Astrocyte of the cerebellum (primary cell): Measurements from ENCODE around the gene EYS.

ENCODE experiments used
- DNase-seq: peaks from one replicate; pipeline ENCODE4 v3.0.0-alpha.2; 2011; ENCODE audit warnings: low read depth
- H3K4me3 ChIP-seq: 2 replicates; pipeline ENCODE4 v1.5.1; 2011; ENCODE audit warnings: mild to moderate bottlenecking, low read depth, low read length, moderate library complexity
- CTCF ChIP-seq: IDR thresholded peaks from 2 replicates; pipeline ENCODE4 v1.5.1; 2012; ENCODE audit warnings: low read length, low read depth, moderate library complexity, mild to moderate bottlenecking; ENCODE audit errors: missing control alignments
- in situ Hi-C: cut with HindIII; loops from 2 replicates; pipeline ENCODE4 v1.10.0; 2017; ENCODE audit warnings: low sequenced_read_pairs

EYS gene

GRCh38 chr6:64155063-64155462 lies 1552.0 kb downstream of the EYS start:
- no peak overlapping the region for H3K4me3 ChIP-seq
- in situ Hi-C loops: no loop called here
- TF ChIP-seq CTCF: no peak
- no peak for DNase-seq

- DNase-seq: no peak
- in situ Hi-C loops: no loop called here
- no peak for TF ChIP-seq CTCF
- H3K4me3 ChIP-seq: no peak overlapping the region
Observed at GRCh38 chr6:64146876-64147275, 1560.2 kb downstream of the EYS start.

GRCh38 chr6:64146094-64146493 lies 1560.9 kb downstream of the EYS start:
- in situ Hi-C loops: no loop called here
- TF ChIP-seq CTCF: no peak
- no peak for DNase-seq

GRCh38 chr6:64145658-64146057 lies 1561.4 kb downstream of the EYS start:
- TF ChIP-seq CTCF: no peak
- DNase-seq: no peak
- no peak overlapping the region for H3K4me3 ChIP-seq
- in situ Hi-C loops: no loop called here

More at GRCh38 chr6:64146094-64146493, 1560.9 kb downstream of the EYS start:
- no peak overlapping the region for H3K4me3 ChIP-seq

GRCh38 chr6:64143101-64143500 lies 1563.9 kb downstream of the EYS start:
- no peak overlapping the region for H3K4me3 ChIP-seq
- in situ Hi-C loops: no loop called here
- DNase-seq: no peak
- no peak for TF ChIP-seq CTCF

- no peak overlapping the region for H3K4me3 ChIP-seq
- in situ Hi-C loops: no loop called here
- DNase-seq: no peak
- no peak for TF ChIP-seq CTCF
Observed at GRCh38 chr6:64141680-64142079, 1565.3 kb downstream of the EYS start.
